Endothelial cell of umbilical vein (primary cell): ENCODE measurements around the gene STAC2. TPM values are rescaled to one million over a fixed set of nuclear protein-coding genes. Genes with fewer than 3 reads are reported as not detected.

ENCODE experiments used
- BruUV-seq: library from RNA; stranded (reverse); fragments of 400-500 nt; replicated peaks from 2 replicates; lab custom pipeline; 2021; lab: Mats Ljungman, UMichigan
- CTCF ChIA-PET: fragments of 300-600, 350-600 bp; sonication (Branson Sonifier 250); formaldehyde crosslinking; loops from one replicate; lab custom pipeline; 2021; ENCODE audit warnings: antibody characterized with exemption, inconsistent platforms; lab: Charles Lee
- POLR2A ChIA-PET: fragments of 300-600, 350-600 bp; sonication (Branson Sonifier 250); formaldehyde crosslinking; loops from one replicate; lab custom pipeline; 2021; ENCODE audit warnings: antibody characterized with exemption, inconsistent platforms; lab: Charles Lee
- DNase-seq: peaks from one replicate; pipeline ENCODE4 v3.0.0-alpha.2; 2011; ENCODE audit warnings: low read depth, low spot score
- FAIRE-seq: peaks from 2 replicates; lab custom pipeline; 2011; peaks lifted over from hg19 to GRCh38; lab: Jason Lieb, UNC
- H2AFZ ChIP-seq: 2 replicates; pipeline ENCODE4 v1.6.0; 2012; ENCODE audit warnings: low read depth, low read length, control low read depth, inconsistent platforms
- H3K27ac ChIP-seq: 2 replicates; pipeline ENCODE4 v1.5.1; 2011; ENCODE audit warnings: low read depth, mild to moderate bottlenecking, control low read depth, low read length, moderate library complexity; ENCODE audit not compliant: insufficient read depth
- H3K27me3 ChIP-seq, 2 experiments: 2 replicates each; pipeline versions ENCODE4 v1.6.0 to v1.6.1; 2011; ENCODE audit warnings: low read length in 2 of 2, mixed read lengths in 1 of 2; ENCODE audit not compliant: control insufficient read depth in 2 of 2, insufficient read depth in 2 of 2
- H3K36me3 ChIP-seq, 2 experiments: 2 replicates in 1 of 2; 3 replicates in 1 of 2; pipeline ENCODE4 v1.5.1; 2011; ENCODE audit warnings: low read length in 2 of 2, mild to moderate bottlenecking in 1 of 2, moderate library complexity in 1 of 2; ENCODE audit not compliant: control insufficient read depth in 2 of 2, insufficient read depth in 2 of 2; ENCODE audit errors: extremely low read depth in 1 of 2
- H3K4me1 ChIP-seq: 3 replicates; pipeline ENCODE4 v1.5.1; 2011; ENCODE audit warnings: mild to moderate bottlenecking, low read length; ENCODE audit not compliant: control insufficient read depth, insufficient read depth; ENCODE audit errors: extremely low read depth
- H3K4me2 ChIP-seq: 2 replicates; pipeline ENCODE4 v1.6.1; 2011; ENCODE audit warnings: low read length, control low read depth, mixed read lengths; ENCODE audit not compliant: insufficient read depth
- H3K4me3 ChIP-seq, 3 experiments: fragments of 200-600 bp in 1 of 3; sonication (generic), shearing (Covaris generic) in 1 of 3; replicated peaks in 1 of 3; 2 replicates each; pipeline ENCODE4 v1.5.1; 2011 to 2016; ENCODE audit warnings: control low read depth in 3 of 3, low read length in 3 of 3, mild to moderate bottlenecking in 2 of 3, inconsistent platforms in 1 of 3, low read depth in 1 of 3, moderate library complexity in 1 of 3; ENCODE audit not compliant: insufficient read depth in 1 of 3
- H3K79me2 ChIP-seq: 2 replicates; pipeline ENCODE4 v1.6.0; 2012; ENCODE audit warnings: low read length, inconsistent platforms; ENCODE audit not compliant: control insufficient read depth, insufficient read depth
- H3K9ac ChIP-seq: replicated peaks from 2 replicates; pipeline ENCODE3; 2011; ENCODE audit warnings: low read length, control low read depth; ENCODE audit not compliant: insufficient read depth; ENCODE audit errors: extremely low read depth
- H3K9me1 ChIP-seq: replicated peaks from 3 replicates; pipeline ENCODE4 v1.6.0; 2011; ENCODE audit warnings: mild to moderate bottlenecking, low read length; ENCODE audit not compliant: control insufficient read depth, insufficient read depth; ENCODE audit errors: extremely low read depth
- H3K9me3 ChIP-seq: replicated peaks from 2 replicates; pipeline ENCODE4 v1.5.1; 2012; ENCODE audit warnings: low read length, inconsistent platforms; ENCODE audit not compliant: control insufficient read depth, insufficient read depth
- H4K20me1 ChIP-seq: replicated peaks from 2 replicates; pipeline ENCODE3; 2011; ENCODE audit warnings: mild to moderate bottlenecking, low read length; ENCODE audit not compliant: control insufficient read depth, insufficient read depth; ENCODE audit errors: extremely low read depth
- FOS ChIP-seq: IDR thresholded peaks from 2 replicates; pipeline ENCODE4 v1.6.1; 2011; ENCODE audit warnings: mild to moderate bottlenecking, low read length, moderate library complexity, borderline replicate concordance; ENCODE audit not compliant: insufficient read depth
- GATA2 ChIP-seq: IDR thresholded peaks from 2 replicates; pipeline ENCODE4 v1.7.0; 2011; ENCODE audit warnings: low read depth, mild to moderate bottlenecking, moderate library complexity, mixed read lengths, low read length; ENCODE audit not compliant: insufficient read length, insufficient read depth
- JUN ChIP-seq: IDR thresholded peaks from 2 replicates; pipeline ENCODE4 v1.6.1; 2011; ENCODE audit warnings: borderline replicate concordance, low read depth; ENCODE audit not compliant: insufficient read length, insufficient read depth
- MYC ChIP-seq: IDR thresholded peaks from one replicate; pipeline ENCODE4 v1.6.1; 2011; ENCODE audit warnings: mild to moderate bottlenecking, low read depth, low read length
- POLR2A ChIP-seq: IDR thresholded peaks from 2 replicates; pipeline ENCODE4 v1.6.1; 2012; ENCODE audit warnings: low read depth, mild to moderate bottlenecking, control low read depth, low read length
- dilution Hi-C: fragments of 300-500 bp; cut with MboI; formaldehyde crosslinking; loops from one replicate; pipeline ENCODE4 v1.15.0; 2019; ENCODE audit warnings: low sequenced_read_pairs; ENCODE audit not compliant: extremely low pct_ligation_motif_present
- intact Hi-C: fragments of 100-400 bp; cut with micrococcal nuclease; formaldehyde crosslinking; loops from one replicate; pipeline ENCODE4 v1.10.0; 2022
- polyA plus RNA-seq, 4 experiments: library from polyadenylated mRNA; depleted of rRNA in 3 of 4; stranded (reverse) in 3 of 4; unstranded in 1 of 4; fragments of >200 nt; gene quantifications; 2 replicates each; pipeline versions ENCODE4 v1.2.1 to v1.2.3, GENCODE V29; 2011 to 2012; ENCODE audit warnings: missing spikeins in 1 of 4
- total RNA-seq: library from RNA; stranded (reverse); gene quantifications from 2 replicates; pipeline ENCODE4 v1.2.3, GENCODE V29; 2021
- TF ChIP-seq, protein P1 (sequence below): IDR thresholded peaks from 2 replicates; pipeline ENCODE4 v1.6.1; 2011; ENCODE audit not compliant: insufficient read depth, insufficient read length
- TF ChIP-seq, protein P2 (sequence below), 2 donors: IDR thresholded peaks; 1 replicate in 1 of 2; 2 replicates in 1 of 2; pipeline ENCODE4 v1.5.1; 2011; ENCODE audit warnings: low read length in 2 of 2, mild to moderate bottlenecking in 2 of 2, moderate library complexity in 2 of 2, control low read depth in 1 of 2, inconsistent platforms in 1 of 2, low read depth in 1 of 2; ENCODE audit not compliant: insufficient read depth in 1 of 2; ENCODE audit errors: extremely low read depth in 1 of 2

STAC2 gene
- total and polyA plus RNA-seq, 2 donors (not counting 3 experiments of a cell fraction or from before 2014, with no cell fraction given), result not detected

DNA sequence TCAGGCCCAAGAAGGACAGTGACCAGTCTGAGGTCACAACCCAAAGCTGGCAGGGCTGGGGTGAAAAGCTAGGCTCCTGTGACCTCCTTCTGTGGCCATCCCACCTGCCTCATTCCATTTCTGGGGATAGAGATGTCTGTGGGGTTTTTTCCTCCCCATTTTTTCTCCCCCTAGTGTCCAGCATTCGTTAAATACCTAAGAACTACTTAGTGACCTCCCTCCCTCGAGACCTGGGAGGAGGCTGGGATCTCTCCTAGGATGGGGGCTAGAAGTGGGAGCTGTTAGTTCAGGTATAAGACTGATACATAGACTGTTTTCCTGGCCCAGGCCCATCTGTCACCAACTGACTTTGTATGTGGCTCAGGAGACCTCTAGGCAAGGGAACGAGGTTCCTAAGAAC, 20.5 kb upstream of the STAC2 start:
- Histone ChIP-seq H3K9ac (no peak overlapping the region), H3K27me3 (no peaks in the 10 kb centered on the region), H3K27ac (no peak overlapping the region), H3K79me2 (no peaks in the 10 kb centered on the region), H2AFZ (no peak overlapping the region), H3K4me2 (no peak overlapping the region), H4K20me1 (no peaks in the 10 kb centered on the region), H3K9me1 (no peaks in the 10 kb centered on the region), H3K9me3 (no peaks in the 10 kb centered on the region), H3K36me3 (no peaks in the 10 kb centered on the region), H3K4me1 (no peaks in the 10 kb centered on the region), H3K4me3 (no peak overlapping the region)
- POLR2A ChIA-PET, result no interaction called here
- BruUV-seq, result no TSS peak
- FAIRE-seq (no peak), DNase-seq (no peak)
- intact Hi-C loops, result no loop called here
- dilution Hi-C loops, result no loop called here
- CTCF ChIA-PET, result interaction anchor here (0.6 to 12.5 kb wide), 9 partner anchors 10 to 264 kb away, joined by 3 to 420 read pairs (median 8); no protein-coding TSS in a partner anchor
- TF ChIP-seq MYC (no peak), FOS (no peak), GATA2 (no peak), POLR2A (no peak), JUN (no peak)
- TF ChIP-seq, protein P1, sequence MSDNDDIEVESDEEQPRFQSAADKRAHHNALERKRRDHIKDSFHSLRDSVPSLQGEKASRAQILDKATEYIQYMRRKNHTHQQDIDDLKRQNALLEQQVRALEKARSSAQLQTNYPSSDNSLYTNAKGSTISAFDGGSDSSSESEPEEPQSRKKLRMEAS, result no peak
- TF ChIP-seq, protein P2, sequence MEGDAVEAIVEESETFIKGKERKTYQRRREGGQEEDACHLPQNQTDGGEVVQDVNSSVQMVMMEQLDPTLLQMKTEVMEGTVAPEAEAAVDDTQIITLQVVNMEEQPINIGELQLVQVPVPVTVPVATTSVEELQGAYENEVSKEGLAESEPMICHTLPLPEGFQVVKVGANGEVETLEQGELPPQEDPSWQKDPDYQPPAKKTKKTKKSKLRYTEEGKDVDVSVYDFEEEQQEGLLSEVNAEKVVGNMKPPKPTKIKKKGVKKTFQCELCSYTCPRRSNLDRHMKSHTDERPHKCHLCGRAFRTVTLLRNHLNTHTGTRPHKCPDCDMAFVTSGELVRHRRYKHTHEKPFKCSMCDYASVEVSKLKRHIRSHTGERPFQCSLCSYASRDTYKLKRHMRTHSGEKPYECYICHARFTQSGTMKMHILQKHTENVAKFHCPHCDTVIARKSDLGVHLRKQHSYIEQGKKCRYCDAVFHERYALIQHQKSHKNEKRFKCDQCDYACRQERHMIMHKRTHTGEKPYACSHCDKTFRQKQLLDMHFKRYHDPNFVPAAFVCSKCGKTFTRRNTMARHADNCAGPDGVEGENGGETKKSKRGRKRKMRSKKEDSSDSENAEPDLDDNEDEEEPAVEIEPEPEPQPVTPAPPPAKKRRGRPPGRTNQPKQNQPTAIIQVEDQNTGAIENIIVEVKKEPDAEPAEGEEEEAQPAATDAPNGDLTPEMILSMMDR (IDR thresholded peaks at IDR 0.05; ENCODE audit: extremely low read depth in 1 of 2, insufficient read depth in 1 of 2, low read depth in 1 of 2, low read length in 2 of 2), result no peak
